AG08395 (cell line): ENCODE measurements around the gene CBR1.

ENCODE experiments used
- DNase-seq: peaks from one replicate; pipeline ENCODE4 v3.0.0; 2012; ENCODE audit warnings: mixed read lengths, low spot score

CBR1 gene

DNA sequence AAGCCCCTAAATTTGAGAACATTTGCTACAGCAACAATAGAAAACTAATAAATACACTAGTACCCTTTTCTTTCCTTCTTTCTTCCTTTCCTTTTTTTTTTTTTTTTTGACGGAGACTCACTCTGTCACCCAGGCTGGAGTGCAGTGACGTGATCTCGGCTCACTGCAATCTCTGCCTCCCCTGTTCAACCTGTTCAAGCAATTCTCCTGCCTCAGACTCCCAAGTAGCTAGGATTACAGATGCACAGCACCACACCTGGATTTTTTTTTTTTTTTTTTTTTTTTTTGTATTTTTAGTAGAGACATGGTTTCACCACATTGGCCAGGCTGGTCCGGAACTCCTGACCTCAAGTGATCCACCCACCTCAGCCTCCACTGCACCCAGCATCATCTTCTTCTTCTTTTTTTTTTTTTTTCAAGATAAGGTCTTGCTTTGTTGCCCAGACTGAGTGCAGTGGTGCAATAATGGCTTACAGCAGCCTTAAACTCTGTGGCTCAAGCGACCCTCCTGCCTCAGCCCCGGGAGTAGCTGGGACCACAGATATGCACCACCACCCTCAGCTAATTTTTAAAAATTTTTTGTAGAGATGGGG is 45.4 kb downstream of the CBR1 start:
- no peak for DNase-seq

DNA sequence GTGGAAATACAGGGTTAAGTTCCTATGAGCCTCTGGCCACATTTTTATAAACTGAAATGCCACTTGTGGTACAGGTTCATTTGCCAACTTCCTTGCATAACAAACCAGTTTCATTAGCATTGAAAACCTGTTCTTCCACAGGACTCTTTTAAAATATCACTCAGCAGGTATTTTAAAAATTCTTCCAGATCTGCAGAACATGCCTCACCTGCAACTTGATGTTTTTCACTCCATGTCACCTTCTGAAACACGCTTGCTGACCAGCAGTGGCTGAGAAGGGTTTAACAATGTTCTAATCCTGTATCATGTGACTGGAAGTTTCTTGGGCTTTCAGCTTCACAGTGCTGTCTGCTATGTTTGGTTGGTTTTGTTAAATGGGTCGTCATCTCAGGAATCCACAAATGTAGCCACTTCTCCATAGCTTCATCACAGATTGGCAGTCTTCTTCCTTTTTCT is 47.5 kb downstream of the CBR1 start:
- no peak for DNase-seq

- DNase-seq = peak; percentile 52
Observed at GRCh38 chr21:36120304-36120888, 50.6 kb downstream of the CBR1 start.
